NT2/D1 (cell line): ENCODE measurements around the gene OAS1.

ENCODE experiments used
- SUZ12 ChIP-seq: IDR thresholded peaks from 2 replicates; pipeline ENCODE4 v1.6.1; 2011; ENCODE audit not compliant: insufficient read length, insufficient read depth; ENCODE audit errors: extremely low read depth
- YY1 ChIP-seq: IDR thresholded peaks from 2 replicates; pipeline ENCODE4 v1.6.1; 2011; ENCODE audit not compliant: insufficient read length, insufficient read depth
- ZNF274 ChIP-seq: IDR thresholded peaks from 2 replicates; pipeline ENCODE4 v1.6.1; 2011; ENCODE audit warnings: mild to moderate bottlenecking, low read depth, low read length

DNA sequence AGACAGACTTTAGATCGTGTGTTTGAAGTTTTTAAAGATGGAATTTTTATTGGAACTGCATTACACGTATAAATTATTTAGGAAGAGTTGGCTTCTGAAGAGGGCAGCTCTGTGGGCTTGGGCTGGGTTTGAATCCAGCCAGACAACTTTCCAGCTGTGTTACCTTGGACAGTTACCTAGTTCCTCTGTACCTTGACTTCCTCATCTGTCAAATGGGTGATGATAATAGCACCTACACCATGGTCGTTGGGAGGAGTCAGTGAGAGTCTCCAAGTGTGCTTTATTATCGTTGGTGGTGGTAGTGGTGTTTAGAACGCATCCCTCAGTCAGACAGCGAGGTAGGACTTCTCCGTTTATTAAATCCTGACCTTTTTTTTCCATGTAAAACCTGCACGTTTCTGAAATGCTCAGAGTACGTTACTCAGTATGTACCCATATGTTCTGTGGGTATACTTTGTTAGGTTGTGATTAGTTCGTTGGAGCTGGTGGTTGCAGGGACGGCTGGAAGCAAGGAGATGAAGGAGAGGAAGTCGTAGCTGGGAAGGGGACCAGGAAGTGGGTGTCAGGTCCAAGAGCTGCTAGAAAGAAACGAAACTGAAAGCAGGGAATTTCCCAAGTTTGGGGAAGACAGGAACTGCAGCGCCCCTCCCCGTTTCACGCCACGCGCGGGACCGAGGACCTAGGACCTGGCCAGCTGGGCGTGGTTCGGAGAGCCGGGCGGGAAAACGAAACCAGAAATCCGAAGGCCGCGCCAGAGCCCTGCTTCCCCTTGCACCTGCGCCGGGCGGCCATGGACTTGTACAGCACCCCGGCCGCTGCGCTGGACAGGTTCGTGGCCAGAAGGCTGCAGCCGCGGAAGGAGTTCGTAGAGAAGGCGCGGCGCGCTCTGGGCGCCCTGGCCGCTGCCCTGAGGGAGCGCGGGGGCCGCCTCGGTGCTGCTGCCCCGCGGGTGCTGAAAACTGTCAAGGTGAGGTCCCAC is 31.3 kb downstream of the OAS1 start, which contains the start of gene OAS3:
- TF ChIP-seq YY1, result no peak
- TF ChIP-seq ZNF274, result no peak
- no peak for TF ChIP-seq SUZ12
